Activated B cell treated with CpG ODN at 0.5 μM for 24 hours (primary cell): ENCODE results near the gene ARFGAP3. TPM values are rescaled to one million over a fixed set of nuclear protein-coding genes. Genes with fewer than 3 reads are reported as not detected.

ENCODE experiments used
- ATAC-seq: fragments of 200-7000 bp; cut with Tn5 transposase; one replicate; pipeline ENCODE4 v1.10.0; 2021; ENCODE audit warnings: low read depth, mild to moderate bottlenecking, moderate library complexity
- CTCF ChIA-PET: fragments of 350-600 bp; sonication (Branson Sonifier 250); formaldehyde crosslinking; loops from one replicate; lab custom pipeline; 2021; ENCODE audit warnings: antibody characterized with exemption; lab: Charles Lee
- POLR2A ChIA-PET: fragments of 350-600 bp; sonication (Branson Sonifier 250); formaldehyde crosslinking; loops from one replicate; lab custom pipeline; 2021; ENCODE audit warnings: antibody characterized with exemption; lab: Charles Lee
- DNase-seq: peaks from one replicate; pipeline ENCODE4 v3.0.0; 2022
- H3K27ac Mint-ChIP-seq: one replicate; pipeline ENCODE4 v1.8.0; 2020; ENCODE audit warnings: mixed read lengths
- H3K27me3 Mint-ChIP-seq: one replicate; pipeline ENCODE4 v1.8.0; 2021; ENCODE audit warnings: mixed read lengths
- H3K36me3 Mint-ChIP-seq: one replicate; pipeline ENCODE4 v1.8.0; 2021; ENCODE audit warnings: low read depth, mixed read lengths
- H3K4me1 Mint-ChIP-seq: one replicate; pipeline ENCODE4 v1.8.0; 2021; ENCODE audit warnings: mixed read lengths
- H3K4me3 Mint-ChIP-seq: one replicate; pipeline ENCODE4 v1.8.0; 2020; ENCODE audit warnings: mild to moderate bottlenecking, mixed read lengths
- H3K9me3 Mint-ChIP-seq: one replicate; pipeline ENCODE4 v1.8.0; 2020; ENCODE audit warnings: mixed read lengths
- intact Hi-C: fragments of 100-400 bp; cut with micrococcal nuclease; formaldehyde crosslinking; loops from one replicate; pipeline ENCODE4 v1.15.1; 2024
- total RNA-seq: library from RNA; stranded (reverse); gene quantifications from 2 replicates; pipeline ENCODE4 v1.2.3, GENCODE V29; 2022
- TF ChIP-seq, protein P1 (sequence below): fragments of 200-600 bp; IDR thresholded peaks from one replicate; pipeline ENCODE4 v1.8.0; 2022; ENCODE audit warnings: antibody characterized with exemption, mild to moderate bottlenecking

ARFGAP3 gene
- total RNA-seq, 1 donor from 2014 or later = 35.2 TPM

DNA sequence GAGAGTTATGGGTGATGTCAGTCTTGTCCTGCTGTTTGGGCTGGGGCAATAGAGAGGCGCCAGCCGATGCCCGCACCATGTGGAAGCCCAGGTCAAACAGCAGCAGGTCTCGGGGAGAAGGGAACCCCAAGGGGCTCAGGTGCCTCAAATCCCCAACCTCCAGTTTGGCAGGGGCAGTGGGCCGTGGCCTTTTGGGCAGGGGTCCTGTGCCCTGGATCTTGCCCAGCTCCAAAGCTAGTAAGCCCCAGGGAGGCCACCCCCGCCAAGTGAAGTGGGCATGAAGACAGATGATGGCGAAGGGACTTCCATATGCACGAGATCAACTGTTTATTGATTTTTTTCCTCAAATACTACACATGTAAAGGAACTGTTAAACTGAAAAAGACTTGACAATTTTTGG is 12.4 kb upstream of the ARFGAP3 start:
- TF ChIP-seq, protein P1, sequence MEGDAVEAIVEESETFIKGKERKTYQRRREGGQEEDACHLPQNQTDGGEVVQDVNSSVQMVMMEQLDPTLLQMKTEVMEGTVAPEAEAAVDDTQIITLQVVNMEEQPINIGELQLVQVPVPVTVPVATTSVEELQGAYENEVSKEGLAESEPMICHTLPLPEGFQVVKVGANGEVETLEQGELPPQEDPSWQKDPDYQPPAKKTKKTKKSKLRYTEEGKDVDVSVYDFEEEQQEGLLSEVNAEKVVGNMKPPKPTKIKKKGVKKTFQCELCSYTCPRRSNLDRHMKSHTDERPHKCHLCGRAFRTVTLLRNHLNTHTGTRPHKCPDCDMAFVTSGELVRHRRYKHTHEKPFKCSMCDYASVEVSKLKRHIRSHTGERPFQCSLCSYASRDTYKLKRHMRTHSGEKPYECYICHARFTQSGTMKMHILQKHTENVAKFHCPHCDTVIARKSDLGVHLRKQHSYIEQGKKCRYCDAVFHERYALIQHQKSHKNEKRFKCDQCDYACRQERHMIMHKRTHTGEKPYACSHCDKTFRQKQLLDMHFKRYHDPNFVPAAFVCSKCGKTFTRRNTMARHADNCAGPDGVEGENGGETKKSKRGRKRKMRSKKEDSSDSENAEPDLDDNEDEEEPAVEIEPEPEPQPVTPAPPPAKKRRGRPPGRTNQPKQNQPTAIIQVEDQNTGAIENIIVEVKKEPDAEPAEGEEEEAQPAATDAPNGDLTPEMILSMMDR = no peak

DNA sequence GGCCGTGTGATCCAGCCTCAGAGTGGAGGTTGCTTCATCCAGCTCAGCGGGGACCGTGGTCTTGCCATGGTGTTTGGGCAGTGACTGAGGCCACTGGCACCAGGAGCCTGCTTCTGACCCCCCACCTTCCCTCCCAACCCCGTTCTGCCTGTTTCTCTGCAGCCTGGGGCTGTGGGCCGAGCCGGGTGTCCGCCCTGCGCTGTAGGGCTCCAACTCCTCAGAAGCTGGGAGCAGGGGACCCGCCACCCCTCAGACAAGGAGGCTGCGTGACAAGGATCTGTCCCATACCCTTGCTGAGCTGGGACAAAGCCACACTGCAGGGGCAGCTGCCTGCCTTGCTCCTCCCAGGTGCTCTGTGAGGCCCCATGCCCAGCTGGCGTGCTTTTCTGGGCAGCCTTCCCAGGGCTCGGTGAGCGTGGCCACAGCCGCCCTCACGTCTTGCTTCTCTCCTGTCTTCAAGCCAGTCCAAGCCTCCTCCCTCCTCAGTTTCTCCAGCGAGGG is 11.7 kb upstream of the ARFGAP3 start:
- intact Hi-C loops = loop anchor here (10.0 kb wide), 1 partner anchor 334 kb away; no protein-coding TSS in a partner anchor
- ChIA-PET CTCF (interaction anchor here (1.7 to 4.0 kb wide), 5 partner anchors 13 to 336 kb away, joined by 4 to 26 read pairs (median 8); no protein-coding TSS in a partner anchor), POLR2A (interaction anchor here (1.7 kb wide), 1 partner anchor 255 kb away, joined by 6 read pairs; the partner anchor contains the start of gene POLDIP3)
- no peak for ATAC-seq
- Mint-ChIP-seq H3K4me3 (no peak overlapping the region), H3K4me1 (peaks cover 12% of the 10 kb centered on the region), H3K27ac (no peak overlapping the region), H3K9me3 (no peaks in the 10 kb centered on the region), H3K27me3 (no peaks in the 10 kb centered on the region), H3K36me3 (peaks cover 41% of the 10 kb centered on the region)
- TF ChIP-seq, protein P1 = no peak
- no peak for DNase-seq

More for the DNA sequence above, 12.4 kb upstream of the ARFGAP3 start:
- Mint-ChIP-seq H3K27me3 (no peaks in the 10 kb centered on the region), H3K9me3 (no peaks in the 10 kb centered on the region), H3K4me3 (no peak overlapping the region), H3K36me3 (peaks cover 45% of the 10 kb centered on the region), H3K27ac (no peak overlapping the region), H3K4me1 (peaks cover 11% of the 10 kb centered on the region)
- DNase-seq (no peak), ATAC-seq (no peak)
- intact Hi-C loops = loop anchor here (10.0 kb wide), 1 partner anchor 335 kb away; no protein-coding TSS in a partner anchor
- ChIA-PET POLR2A (no interaction called here), CTCF (interaction anchor here (4.0 kb wide), 1 partner anchor 164 kb away, joined by 25 read pairs; no protein-coding TSS in a partner anchor)

DNA sequence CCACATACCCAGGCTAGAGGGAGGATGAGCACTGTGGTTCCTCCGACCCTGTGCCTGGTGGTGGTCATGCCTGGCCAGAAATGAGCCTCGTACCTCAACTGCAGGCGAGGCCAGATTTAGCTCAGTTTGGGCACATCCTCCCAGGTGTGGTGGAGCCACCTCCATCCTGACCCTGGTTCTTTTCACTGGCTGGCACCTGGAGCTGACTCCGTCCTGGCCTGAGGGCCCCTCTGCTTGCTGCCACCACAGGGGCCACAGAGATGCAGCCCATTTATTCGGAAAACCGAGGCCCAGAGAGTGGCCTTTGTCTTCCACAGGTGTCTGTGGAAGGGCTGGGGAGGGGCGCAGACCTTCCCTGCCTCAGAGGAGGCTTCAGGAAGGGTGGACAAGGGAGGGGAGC is 9.0 kb upstream of the ARFGAP3 start:
- no peak for ATAC-seq
- no peak overlapping the region for H3K27ac Mint-ChIP-seq
- H3K27me3 Mint-ChIP-seq = no peaks in the 10 kb centered on the region
- ChIA-PET CTCF (interaction anchor here (0.7 to 4.0 kb wide), 6 partner anchors 10 to 278 kb away, joined by 3 to 26 read pairs (median 10); no protein-coding TSS in a partner anchor), POLR2A (interaction anchor here (0.6 kb wide), 1 partner anchor 168 kb away, joined by 4 read pairs; no protein-coding TSS in a partner anchor)
- H3K9me3 Mint-ChIP-seq = peaks cover 3% of the 10 kb centered on the region
- no peak for DNase-seq
- H3K4me1 Mint-ChIP-seq = peaks cover 32% of the 10 kb centered on the region
- intact Hi-C loops = loop anchor here (10.0 kb wide), 1 partner anchor 331 kb away; no protein-coding TSS in a partner anchor
- TF ChIP-seq, protein P1 = no peak
- H3K4me3 Mint-ChIP-seq = no peak overlapping the region
- H3K36me3 Mint-ChIP-seq = peaks cover 25% of the 10 kb centered on the region

DNA sequence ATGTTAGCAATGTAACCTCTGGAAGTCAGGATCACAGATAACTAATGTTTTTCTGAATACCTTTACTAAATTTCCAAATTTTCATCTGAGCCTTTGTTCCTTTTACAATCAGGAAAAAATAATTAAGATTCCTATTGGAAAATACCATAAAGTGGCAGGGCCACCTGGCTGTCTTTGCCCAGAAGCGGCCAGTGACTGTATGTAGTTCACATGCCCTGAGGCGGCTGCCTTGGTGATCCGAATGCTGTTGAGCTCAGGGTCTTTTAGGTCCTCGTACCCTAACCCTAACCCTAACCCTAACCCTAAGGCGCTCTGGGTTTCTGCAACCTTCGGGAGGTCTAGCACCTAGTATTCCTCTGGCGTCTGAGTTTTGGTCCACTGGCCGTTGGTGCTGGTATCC is 8.5 kb upstream of the ARFGAP3 start:
- peaks cover 3% of the 10 kb centered on the region for H3K9me3 Mint-ChIP-seq

More for the DNA sequence above, 8.5 kb upstream of the ARFGAP3 start:
- Mint-ChIP-seq H3K36me3 (peaks cover 20% of the 10 kb centered on the region), H3K27me3 (no peaks in the 10 kb centered on the region), H3K4me1 (peaks cover 38% of the 10 kb centered on the region), H3K4me3 (no peak overlapping the region), H3K27ac (no peak overlapping the region)
- intact Hi-C loops = loop anchor here (10.0 kb wide), 1 partner anchor 331 kb away; no protein-coding TSS in a partner anchor
- ChIA-PET POLR2A (interaction anchor here (0.6 to 1.6 kb wide), 3 partner anchors 76 to 251 kb away, joined by 3 to 4 read pairs (median 4); partner anchors contain the start of gene POLDIP3), CTCF (interaction anchor here (2.8 to 4.0 kb wide), 2 partner anchors 36 to 168 kb away, joined by 9 to 25 read pairs; no protein-coding TSS in a partner anchor)
- TF ChIP-seq, protein P1 = no peak
- DNase-seq (no peak), ATAC-seq (no peak)
